Liver (tissue), 9 donors: Measurements from ENCODE around the gene EFCAB14. TPM values are rescaled to one million over a fixed set of nuclear protein-coding genes. Genes with fewer than 3 reads are reported as not detected.

Experiments
- DNase-seq: peaks from one replicate; pipeline ENCODE4 v3.0.0-alpha.2; 2017; ENCODE audit warnings: low spot score
- H3K27ac ChIP-seq, 2 donors: one replicate each; pipeline ENCODE4 v1.7.0; 2013; ENCODE audit warnings: inconsistent platforms in 2 of 2, low read length in 2 of 2, control low read depth in 1 of 2, low read depth in 1 of 2, mild to moderate bottlenecking in 1 of 2
- H3K27me3 ChIP-seq, 4 donors: one replicate each; pipeline versions ENCODE4 v1.6.1 to v1.7.0; 2013; ENCODE audit warnings: low read length in 3 of 4, inconsistent platforms in 1 of 4, mild to moderate bottlenecking in 1 of 4, moderate library complexity in 1 of 4; ENCODE audit not compliant: control insufficient read depth in 4 of 4, insufficient read depth in 4 of 4
- H3K36me3 ChIP-seq, 4 donors: one replicate each; pipeline versions ENCODE4 v1.6.1 to v1.7.0; 2013; ENCODE audit warnings: low read length in 3 of 4, mild to moderate bottlenecking in 3 of 4, low read depth in 1 of 4, moderate library complexity in 1 of 4; ENCODE audit not compliant: control insufficient read depth in 4 of 4, insufficient read depth in 3 of 4
- H3K4me1 ChIP-seq, 4 donors: one replicate each; pipeline versions ENCODE4 v1.6.1 to v1.7.0; 2013; ENCODE audit warnings: low read length in 3 of 4, mild to moderate bottlenecking in 3 of 4, moderate library complexity in 1 of 4; ENCODE audit not compliant: control insufficient read depth in 4 of 4, insufficient read depth in 4 of 4
- H3K4me3 ChIP-seq, 3 donors: one replicate each; pipeline versions ENCODE4 v1.6.1 to v1.7.0; 2013; ENCODE audit warnings: low read length in 3 of 3, control low read depth in 1 of 3, low read depth in 1 of 3, mild to moderate bottlenecking in 1 of 3
- H3K9ac ChIP-seq, 2 donors: one replicate each; pipeline ENCODE4 v1.7.0; 2013; ENCODE audit warnings: low read length in 2 of 2, mild to moderate bottlenecking in 2 of 2, moderate library complexity in 2 of 2, control low read depth in 1 of 2, low read depth in 1 of 2
- H3K9me3 ChIP-seq, 4 donors: one replicate each; pipeline versions ENCODE4 v1.6.1 to v1.7.0; 2013; ENCODE audit warnings: low read length in 3 of 4; ENCODE audit not compliant: control insufficient read depth in 4 of 4
- ATF3 ChIP-seq: IDR thresholded peaks from 2 replicates; pipeline ENCODE4 v1.6.1; 2016; ENCODE audit warnings: antibody characterized with exemption
- CTCF ChIP-seq: fragments of 150-350 bp; IDR thresholded peaks from 2 replicates; pipeline ENCODE4 v1.5.1; 2017; ENCODE audit warnings: improper control_type of control experiment, low read depth, low read length; ENCODE audit not compliant: missing input control
- EGR1 ChIP-seq, 2 donors: IDR thresholded peaks; 2 replicates each; pipeline ENCODE4 v1.6.1; 2016 to 2018; ENCODE audit warnings: antibody characterized with exemption in 2 of 2, low read depth in 2 of 2
- FOXA1 ChIP-seq: IDR thresholded peaks from 2 replicates; pipeline ENCODE4 v1.6.1; 2016; ENCODE audit warnings: antibody characterized with exemption
- GABPA ChIP-seq, 2 donors: IDR thresholded peaks in 1 of 2; conservative IDR thresholded peaks in 1 of 2; 2 replicates each; pipeline ENCODE4 v1.6.1; 2016; ENCODE audit warnings: antibody characterized with exemption in 2 of 2, mild to moderate bottlenecking in 1 of 2, moderate library complexity in 1 of 2
- HNF4A ChIP-seq, 2 donors: conservative IDR thresholded peaks; 2 replicates each; pipeline ENCODE4 v1.6.1; 2016; ENCODE audit warnings: antibody characterized with exemption in 2 of 2, mild to moderate bottlenecking in 2 of 2
- JUND ChIP-seq, 2 donors: IDR thresholded peaks; 2 replicates each; pipeline ENCODE4 v1.6.1; 2016; ENCODE audit warnings: antibody characterized with exemption in 2 of 2
- MAX ChIP-seq: IDR thresholded peaks from 2 replicates; pipeline ENCODE4 v1.6.1; 2016; ENCODE audit warnings: antibody characterized with exemption
- NR2F2 ChIP-seq: IDR thresholded peaks from 2 replicates; pipeline ENCODE4 v1.6.1; 2016; ENCODE audit warnings: antibody characterized with exemption
- REST ChIP-seq: IDR thresholded peaks from 2 replicates; pipeline ENCODE4 v1.6.1; 2016; ENCODE audit warnings: antibody characterized with exemption, mild to moderate bottlenecking
- RXRA ChIP-seq, 2 donors: IDR thresholded peaks; 2 replicates each; pipeline ENCODE4 v1.6.1; 2017 to 2018; ENCODE audit warnings: antibody characterized with exemption in 2 of 2, mild to moderate bottlenecking in 1 of 2
- SP1 ChIP-seq: IDR thresholded peaks from 2 replicates; pipeline ENCODE4 v1.6.1; 2018; ENCODE audit warnings: antibody characterized with exemption, mild to moderate bottlenecking
- TAF1 ChIP-seq: conservative IDR thresholded peaks from 2 replicates; pipeline ENCODE4 v1.6.1; 2016; ENCODE audit warnings: antibody characterized with exemption, mild to moderate bottlenecking
- whole genome bisulfite sequencing: extraction: QIAGEN DNeasy Blood & Tissue Kit; methylation state at CpG from one replicate; pipeline ENCODE4 v1.1.7; 2013; 5-methylcytosine and 5-hydroxymethylcytosine counted together
- polyA plus RNA-seq, 2 donors: library from polyadenylated mRNA; stranded (reverse) in 1 of 2; unstranded in 1 of 2; fragments of 200-250 nt in 1 of 2; fragments of >200 nt in 1 of 2; fragmentation: Nextera tagmentation in 1 of 2; extraction: Ambion mirVana in 1 of 2; gene quantifications; one replicate each; pipeline versions ENCODE4 v1.2.1 to v1.2.3, GENCODE V29; 2013 to 2015
- total RNA-seq, 2 donors: library from RNA; depleted of rRNA; stranded (reverse); fragments of >200 nt; gene quantifications; one replicate each; pipeline ENCODE4 v1.2.3, GENCODE V29; 2014
- donor health status: healthy.
- donor health status: healthy.
- donor health status: healthy.
- donor health status: healthy.
- donor health status: healthy.

EFCAB14 gene
- total and polyA plus RNA-seq, 4 donors, result 14.8 to 34.6 (median 23.7) TPM

GRCh38 chr1:46675549-46676314 is 43.2 kb downstream of the EFCAB14 start:
- no peaks in the 10 kb centered on the region for H3K9me3 ChIP-seq
- no peak for TF ChIP-seq GABPA (IDR thresholded peaks at IDR 0.05 in 1 of 2, conservative IDR thresholded peaks at IDR 0.05 in 1 of 2)
- TF ChIP-seq RXRA (IDR thresholded peaks at IDR 0.05), result peak in 1 of 2 donors; percentile 4
- peak; percentile 14 for TF ChIP-seq SP1
- no peak for TF ChIP-seq MAX
- peak; percentile 29 for TF ChIP-seq ATF3
- no peak overlapping the region for H3K9ac ChIP-seq
- H3K4me1 ChIP-seq, result no peaks in the 10 kb centered on the region
- no peak for DNase-seq
- H3K27me3 ChIP-seq, result no peaks in the 10 kb centered on the region
- no peak overlapping the region for H3K27ac ChIP-seq
- peaks cover 7 to 26% (median 14%) of the 10 kb centered on the region in 4 donors for H3K36me3 ChIP-seq
- WGBS, result 98% methylated on average over 1 of the region's 1 CpG
- H3K4me3 ChIP-seq, result no peak overlapping the region

GRCh38 chr1:46673749-46674182 is 45.1 kb downstream of the EFCAB14 start:
- no peak overlapping the region for H3K27ac ChIP-seq
- H3K9ac ChIP-seq, result no peak overlapping the region
- H3K27me3 ChIP-seq, result no peaks in the 10 kb centered on the region
- no peak overlapping the region for H3K4me3 ChIP-seq
- no peaks in the 10 kb centered on the region for H3K4me1 ChIP-seq
- peaks cover 6 to 20% (median 7%) of the 10 kb centered on the region in 4 donors for H3K36me3 ChIP-seq
- 85% methylated on average over 4 of the region's 4 CpGs for WGBS
- no peak for DNase-seq
- H3K9me3 ChIP-seq, result no peaks in the 10 kb centered on the region
- TF ChIP-seq REST, result no peak
- TF ChIP-seq ATF3, result no peak
- no peak for TF ChIP-seq CTCF
- no peak for TF ChIP-seq MAX
- TF ChIP-seq FOXA1, result no peak
- no peak for TF ChIP-seq TAF1
- no peak for TF ChIP-seq EGR1 (IDR thresholded peaks at IDR 0.05; ENCODE audit: low read depth in 2 of 2)
- no peak for TF ChIP-seq JUND (IDR thresholded peaks at IDR 0.05)
- TF ChIP-seq SP1, result no peak
- TF ChIP-seq HNF4A (conservative IDR thresholded peaks at IDR 0.05), result no peak
- TF ChIP-seq NR2F2, result no peak
